Measurements from ENCODE around the gene TNFSF8. TPM values are rescaled to one million over a fixed set of nuclear protein-coding genes. Genes with fewer than 3 reads are reported as not detected.

Gene TNFSF8
- total and polyA plus RNA-seq, 9 of the 15 experiments (the other 6 are each of a cell fraction or from before 2014, with no cell fraction given) = 0.09 TPM; not detected in 8

GRCh38 chr9:114958021-114958843, 27.8 kb upstream of the TNFSF8 start:
- no peak for ATAC-seq
- no peaks in the 10 kb centered on the region for H3K36me3 ChIP-seq (ENCODE audit: control insufficient read depth, insufficient read depth, low read length)
- TF ChIP-seq ZNF184 (CRISPR knock-in tag; IDR thresholded peaks at IDR 0.05) = no peak
- no peak for TF ChIP-seq CGGBP1 (CRISPR knock-in tag; IDR thresholded peaks at IDR 0.05)
- no peak for TF ChIP-seq CXXC5 (CRISPR knock-in tag; IDR thresholded peaks at IDR 0.05)
- TF ChIP-seq CTBP1 (IDR thresholded peaks at IDR 0.05; ENCODE audit: borderline replicate concordance) = no peak
- TF ChIP-seq ZHX1 (conservative IDR thresholded peaks at IDR 0.05; ENCODE audit: low read length) = no peak
- no peak for TF ChIP-seq ELF1 (tag; IDR thresholded peaks at IDR 0.05)
- TF ChIP-seq BHLHE40 (IDR thresholded peaks at IDR 0.05; ENCODE audit: low read length) = no peak
- TF ChIP-seq ATF3 (IDR thresholded peaks at IDR 0.05) = no peak
- no peak for TF ChIP-seq ATF3 (CRISPR knock-in tag; conservative IDR thresholded peaks at IDR 0.05)
- no peak for TF ChIP-seq GTF2B (IDR thresholded peaks at IDR 0.05; ENCODE audit: extremely low read depth, insufficient read length)
- no peak overlapping the region for H3K4me3 ChIP-seq
- in situ Hi-C loops (cut with MboI) (no loop called here), intact Hi-C loops (cut with micrococcal nuclease) (no loop called here)
- no peaks in the 10 kb centered on the region for H4K20me1 ChIP-seq (replicated peaks; ENCODE audit: control insufficient read depth, insufficient read depth, low read length)
- H3K79me2 ChIP-seq (ENCODE audit: control insufficient read depth, insufficient read depth, low read length) = no peaks in the 10 kb centered on the region
- H3K9ac ChIP-seq (ENCODE audit: insufficient read depth in 1 of 2, low read depth in 2 of 2, low read length in 2 of 2) = no peak overlapping the region
- FAIRE-seq = no peak
- no peak overlapping the region for H2AFZ ChIP-seq (ENCODE audit: low read depth, low read length)
- no peak overlapping the region for H3K4me2 ChIP-seq (ENCODE audit: insufficient read depth, low read length)
- DNase-seq (ENCODE audit: extremely low read depth in 1 of 4, low spot score in 3 of 4) = no peak
- no peak overlapping the region for H3K27ac ChIP-seq (ENCODE audit: extremely low read depth, low read depth, low read length)
- WGBS (ENCODE audit: insufficient coverage, low coverage, missing lambda C conversion rate) = under 1% methylated on average over 12 of the region's 12 CpGs
- H3K9me3 ChIP-seq (replicated peaks; ENCODE audit: control insufficient read depth, insufficient read depth, low read depth, low read length) = no peaks in the 10 kb centered on the region
- ChIA-PET CTCF (ENCODE audit: low intra/inter-chr PET ratio) (no interaction called here), POLR2A (no interaction called here)
- H3K9me1 ChIP-seq (ENCODE audit: control insufficient read depth, insufficient read depth, low read length) = no peaks in the 10 kb centered on the region
- no peaks in the 10 kb centered on the region for H3K4me1 ChIP-seq (replicated peaks in 1 of 2; ENCODE audit: control insufficient read depth in 2 of 2, insufficient read depth in 2 of 2, low read length in 2 of 2)
- H3K27me3 ChIP-seq (ENCODE audit: control insufficient read depth in 2 of 2, insufficient read depth in 2 of 2, low read length in 2 of 2) = no peaks in the 10 kb centered on the region; a peak in 1 of 5 replicates
- BruUV-seq (replicated peaks) = no TSS peak
